ENCODE data around the gene ADH1C.

ADH1C gene

DNA sequence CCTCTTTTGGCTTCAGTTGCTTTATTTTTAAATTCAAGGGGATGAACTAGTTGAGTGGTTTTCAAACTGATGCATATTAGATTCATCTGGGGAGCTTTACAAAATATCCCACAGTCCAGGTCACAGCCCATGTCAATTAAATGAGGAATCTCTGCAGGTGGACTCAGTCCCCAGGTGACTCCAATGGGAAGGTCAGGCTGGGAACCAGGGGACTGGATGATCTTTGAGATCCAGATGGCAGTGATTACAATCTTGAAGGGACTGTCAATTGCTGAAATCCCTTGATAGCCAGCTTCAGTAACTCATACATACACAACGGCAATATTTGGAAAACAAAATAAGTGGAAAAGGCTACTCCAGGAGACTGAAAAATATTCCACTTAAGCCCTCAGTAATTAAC is 38.3 kb downstream of the ADH1C start:
- Histone ChIP-seq H3K4me1 (no peaks in the 10 kb centered on the region), H3K4me2 (no peak overlapping the region), H3K9me3 (no peaks in the 10 kb centered on the region), H4K20me1 (no peaks in the 10 kb centered on the region), H3K27me3 (no peaks in the 10 kb centered on the region), H3K9ac (no peak overlapping the region), H3K36me3 (no peaks in the 10 kb centered on the region), H3K4me3 (no peak overlapping the region), H3K27ac (no peak overlapping the region)
- no peak for TF ChIP-seq Cebpa-rat (IDR thresholded peaks at IDR 0.05)

DNA sequence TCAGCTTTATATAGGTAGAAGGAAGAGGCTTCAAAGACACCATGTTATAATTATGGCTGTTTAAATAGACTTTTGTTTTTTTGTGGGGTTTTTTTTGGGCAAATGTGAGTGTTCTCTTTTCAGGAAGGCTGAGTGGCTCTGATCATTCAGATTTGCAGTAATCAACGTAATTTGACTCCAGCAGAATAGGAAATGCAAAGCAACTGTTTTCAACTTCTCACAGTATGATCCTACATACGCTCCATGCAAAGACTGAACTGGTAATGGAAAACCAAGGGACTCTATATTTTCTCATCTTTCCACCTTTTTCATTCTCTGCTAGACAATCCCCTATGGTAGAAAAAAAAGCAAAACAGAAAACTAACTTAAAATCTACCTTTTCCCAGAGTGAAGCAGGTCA is 42.2 kb downstream of the ADH1C start:
- Histone ChIP-seq H3K4me2 (no peak overlapping the region), H3K27me3 (no peaks in the 10 kb centered on the region), H3K9ac (no peak overlapping the region), H3K4me3 (no peak overlapping the region), H3K4me1 (no peaks in the 10 kb centered on the region), H3K9me3 (no peaks in the 10 kb centered on the region), H3K36me3 (no peaks in the 10 kb centered on the region), H3K27ac (no peak overlapping the region), H4K20me1 (no peaks in the 10 kb centered on the region)
- TF ChIP-seq Cebpa-rat (IDR thresholded peaks at IDR 0.05) = no peak

GRCh38 chr4:99305638-99306400 is 46.7 kb downstream of the ADH1C start:
- Histone ChIP-seq H3K27me3 (no peaks in the 10 kb centered on the region), H4K20me1 (no peaks in the 10 kb centered on the region), H3K36me3 (no peaks in the 10 kb centered on the region), H3K4me2 (no peak overlapping the region), H3K9me3 (no peaks in the 10 kb centered on the region), H3K4me3 (no peak overlapping the region), H3K4me1 (no peaks in the 10 kb centered on the region), H3K9ac (no peak overlapping the region), H3K27ac (no peak overlapping the region)
- no peak for TF ChIP-seq Cebpa-rat (IDR thresholded peaks at IDR 0.05)

DNA sequence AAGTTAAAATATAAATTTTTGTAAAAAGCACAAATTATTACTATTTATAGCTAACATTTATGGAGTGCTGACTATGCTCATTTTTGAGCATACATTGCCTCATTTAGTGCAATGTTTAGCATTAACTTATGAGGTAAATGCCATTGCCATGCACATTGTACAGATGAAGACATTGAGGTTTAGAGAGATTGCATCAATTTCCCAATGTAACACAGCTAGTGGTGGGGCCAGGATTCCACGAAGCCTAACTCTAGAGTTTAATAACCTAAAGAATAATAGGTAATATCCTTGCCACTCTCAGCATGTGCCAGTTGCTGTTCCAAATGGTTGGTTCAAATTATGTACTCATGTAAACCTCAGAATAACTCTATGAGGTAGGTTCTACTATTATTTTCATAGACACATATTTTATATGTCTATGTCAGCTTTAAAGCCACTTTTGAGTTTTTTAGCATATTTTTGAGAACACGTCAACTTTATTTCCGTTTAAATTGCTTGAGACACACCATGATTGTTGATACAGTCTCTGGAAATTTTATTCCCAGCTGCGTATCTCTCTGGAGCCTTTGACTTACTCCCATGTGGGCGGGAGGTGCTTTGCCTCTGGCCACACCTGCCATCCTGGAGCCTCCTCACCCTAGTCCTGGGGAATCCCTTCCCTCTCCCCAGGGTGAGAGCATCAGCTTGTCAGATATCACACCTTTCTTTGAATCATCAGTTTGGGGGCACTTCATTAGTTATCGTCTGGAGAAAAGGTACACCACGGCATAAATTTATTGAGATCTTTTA is 51.0 kb downstream of the ADH1C start:
- Histone ChIP-seq H3K36me3 (no peaks in the 10 kb centered on the region), H3K27me3 (no peaks in the 10 kb centered on the region), H3K4me1 (no peaks in the 10 kb centered on the region), H3K4me3 (no peak overlapping the region), H3K9ac (no peak overlapping the region), H4K20me1 (no peaks in the 10 kb centered on the region), H3K4me2 (no peak overlapping the region), H3K9me3 (no peaks in the 10 kb centered on the region), H3K27ac (no peak overlapping the region)
- no peak for TF ChIP-seq Cebpa-rat (IDR thresholded peaks at IDR 0.05)

- Histone ChIP-seq H3K36me3 (no peaks in the 10 kb centered on the region), H3K27me3 (no peaks in the 10 kb centered on the region), H3K27ac (no peak overlapping the region), H3K4me1 (no peaks in the 10 kb centered on the region), H3K4me2 (no peak overlapping the region), H3K9ac (no peak overlapping the region), H3K4me3 (no peak overlapping the region), H3K9me3 (no peaks in the 10 kb centered on the region), H4K20me1 (no peaks in the 10 kb centered on the region)
- no peak for TF ChIP-seq Cebpa-rat (IDR thresholded peaks at IDR 0.05)
Observed at GRCh38 chr4:99300934-99301333, 51.6 kb downstream of the ADH1C start.

GRCh38 chr4:99293357-99293756 is 59.2 kb downstream of the ADH1C start:
- Histone ChIP-seq H3K4me2 (no peak overlapping the region), H3K27ac (no peak overlapping the region), H3K4me1 (no peaks in the 10 kb centered on the region)

DNA sequence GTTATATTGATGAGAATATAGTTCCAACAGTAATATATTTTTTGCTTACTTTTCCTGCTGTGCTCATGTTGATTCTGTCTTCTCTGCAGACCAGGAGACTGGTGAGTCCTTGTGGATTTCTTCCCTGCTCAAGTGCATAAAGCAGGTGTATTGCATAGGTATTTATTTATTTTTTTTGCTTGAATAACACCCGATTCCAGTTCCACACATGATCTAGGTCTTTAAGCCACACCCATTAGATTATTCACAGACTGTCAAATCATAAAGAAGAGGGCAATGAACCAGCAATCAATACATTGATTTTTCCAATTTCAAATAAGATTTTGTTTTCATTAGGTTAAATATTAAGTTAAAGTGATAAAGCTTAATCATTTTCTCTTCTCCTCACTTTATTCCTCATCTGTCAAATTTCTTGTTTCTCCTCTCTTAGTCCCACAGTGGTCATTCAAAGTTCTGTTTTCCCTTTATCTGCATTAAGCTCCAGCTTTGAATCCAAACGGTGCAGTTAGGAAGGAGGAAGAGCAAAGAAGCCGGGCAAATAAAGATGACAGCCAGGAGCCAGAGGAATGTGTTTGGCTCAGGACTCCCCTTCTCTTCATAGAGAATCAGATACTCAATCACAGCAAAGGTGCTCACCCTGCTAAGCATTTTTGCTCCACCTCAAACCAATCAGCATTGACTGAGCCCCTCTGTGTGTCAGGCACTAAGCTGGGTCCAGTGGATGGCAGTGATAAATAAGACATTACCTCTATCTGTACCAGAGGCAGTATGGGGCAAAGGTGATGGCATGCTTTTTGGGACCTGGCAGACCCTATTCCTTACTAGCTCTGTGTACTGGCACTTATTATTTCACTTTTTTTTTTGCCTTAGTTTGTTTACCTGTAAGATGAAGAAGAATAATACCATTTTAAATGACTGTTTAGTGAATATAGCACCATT is 61.4 kb downstream of the ADH1C start, which contains the start of gene ADH1A:
Gene ADH1A (minus strand): TSS at position 138 of the 939 bp plus-strand sequence. CDS start 71 bp downstream, at position 67.
- Histone ChIP-seq H3K4me2 (no peak within 1 kb of the TSS), H3K27me3 (no peaks in the 10 kb centered on the region), H3K27ac (no peak within 1 kb of the TSS), H3K36me3 (no peaks in the 10 kb centered on the region), H3K9ac (no peak within 1 kb of the TSS), H3K4me3 (no peak within 1 kb of the TSS), H3K4me1 (no peaks in the 10 kb centered on the region), H4K20me1 (no peaks in the 10 kb centered on the region), H3K9me3 (no peaks in the 10 kb centered on the region)
- no peak for TF ChIP-seq Cebpa-rat (IDR thresholded peaks at IDR 0.05)

More at GRCh38 chr4:99293357-99293756, 59.2 kb downstream of the ADH1C start:
- no peak overlapping the region for H3K4me3 ChIP-seq
- H3K9me3 ChIP-seq = no peaks in the 10 kb centered on the region
- H3K9ac ChIP-seq = no peak overlapping the region
- no peaks in the 10 kb centered on the region for H3K36me3 ChIP-seq
- H3K27me3 ChIP-seq = no peaks in the 10 kb centered on the region
- no peak for TF ChIP-seq Cebpa-rat (IDR thresholded peaks at IDR 0.05)
- H4K20me1 ChIP-seq = no peaks in the 10 kb centered on the region

Data from BLaER1 (cell line).